NCI-H2196 (cell line): ENCODE data around the gene TSPAN5.

Experiments used
- DNase-seq: peaks from one replicate; lab custom pipeline; 2025; ENCODE audit not compliant: unreplicated experiment; lab: John Stamatoyannopoulos, UW

The TSPAN5 gene

DNA sequence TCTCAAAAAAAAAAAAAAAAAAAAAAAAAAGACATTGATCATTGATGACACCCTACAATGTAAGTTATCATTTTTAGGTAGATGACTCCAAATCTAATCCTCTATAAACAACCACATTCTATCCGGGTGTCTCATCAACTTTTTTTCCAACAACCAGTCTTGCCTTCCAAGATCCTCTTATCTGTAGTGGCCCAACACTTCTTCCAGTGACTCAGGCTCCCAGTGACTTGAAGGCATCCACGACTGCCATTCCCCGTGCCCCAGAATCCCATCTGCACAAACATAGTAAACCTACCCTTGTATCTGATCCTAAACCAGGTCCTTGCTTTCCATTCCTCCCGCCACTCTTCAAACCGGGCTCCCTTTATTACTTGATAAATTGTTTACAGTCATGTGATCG is 15.6 kb upstream of the TSPAN5 start:
- DNase-seq: no peak

DNA sequence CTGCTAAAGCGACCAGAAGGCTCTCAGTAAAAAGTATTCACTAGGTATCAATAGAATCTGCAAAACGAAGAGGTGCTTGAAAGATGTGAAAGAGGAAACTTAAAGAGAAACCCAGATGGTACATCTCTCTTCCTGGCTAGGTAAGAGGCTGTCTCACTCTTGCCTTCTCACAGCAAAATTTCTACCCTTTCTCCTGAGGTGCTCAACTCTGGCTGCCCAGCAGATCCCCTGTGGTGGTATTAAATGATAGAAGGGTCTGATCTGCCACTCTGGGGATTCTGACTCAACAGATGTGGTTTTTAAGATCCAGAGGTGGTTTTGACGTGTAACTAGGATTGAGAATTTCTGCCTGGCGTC is 14.9 kb upstream of the TSPAN5 start:
- DNase-seq: no peak

DNA sequence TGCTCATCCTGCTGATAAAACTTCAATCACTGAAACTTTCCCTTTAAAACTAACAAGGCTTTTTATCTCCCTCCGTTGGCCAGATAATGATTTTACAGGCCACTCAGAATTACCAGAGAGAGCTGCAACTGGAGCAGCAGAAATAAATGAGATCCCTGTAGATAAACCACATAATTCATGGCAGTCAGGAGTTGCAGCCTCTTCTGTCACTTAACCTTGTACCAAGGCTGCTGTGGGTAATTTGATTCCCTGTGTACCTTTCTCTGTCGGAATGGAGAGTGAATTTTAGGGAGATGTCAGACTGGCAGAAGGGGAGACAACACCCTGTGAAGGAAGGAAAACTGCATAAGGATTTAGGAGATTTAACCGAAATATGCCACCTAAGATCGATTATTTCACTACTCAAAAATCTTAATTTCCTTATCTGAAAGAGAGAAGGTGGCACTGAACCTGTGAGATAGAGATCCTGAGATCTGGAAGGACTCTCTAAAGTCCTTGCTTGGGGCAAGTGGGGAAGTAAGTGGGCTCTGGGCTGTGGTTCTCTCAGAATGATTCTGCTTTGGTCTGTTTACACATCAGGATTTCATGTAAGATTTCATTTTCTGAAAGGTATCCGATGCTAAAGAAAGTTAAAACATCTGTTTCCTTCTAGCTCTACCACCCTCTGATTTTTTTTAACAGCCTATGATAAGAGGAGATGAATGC is 14.3 kb upstream of the TSPAN5 start:
- DNase-seq: no peak

DNA sequence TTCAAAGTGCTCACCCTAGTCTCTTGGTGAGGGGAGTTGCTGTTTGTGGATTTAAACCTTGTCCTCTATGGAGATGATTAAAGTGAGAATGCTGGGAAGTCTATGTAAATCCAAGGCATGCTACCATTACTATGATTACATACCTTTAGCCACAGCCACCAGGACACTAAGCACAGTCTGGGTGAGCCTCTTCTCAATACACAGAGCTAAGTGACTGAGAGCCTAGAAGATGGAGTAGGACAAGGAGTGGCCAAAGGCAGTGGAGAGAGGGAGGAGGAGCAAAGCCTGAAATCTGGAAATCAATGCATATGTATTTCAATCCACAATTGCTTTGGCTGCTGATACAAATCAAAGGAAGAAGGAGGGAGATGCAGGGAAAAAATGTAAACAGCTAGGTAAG is 12.7 kb upstream of the TSPAN5 start:
- no peak for DNase-seq

DNA sequence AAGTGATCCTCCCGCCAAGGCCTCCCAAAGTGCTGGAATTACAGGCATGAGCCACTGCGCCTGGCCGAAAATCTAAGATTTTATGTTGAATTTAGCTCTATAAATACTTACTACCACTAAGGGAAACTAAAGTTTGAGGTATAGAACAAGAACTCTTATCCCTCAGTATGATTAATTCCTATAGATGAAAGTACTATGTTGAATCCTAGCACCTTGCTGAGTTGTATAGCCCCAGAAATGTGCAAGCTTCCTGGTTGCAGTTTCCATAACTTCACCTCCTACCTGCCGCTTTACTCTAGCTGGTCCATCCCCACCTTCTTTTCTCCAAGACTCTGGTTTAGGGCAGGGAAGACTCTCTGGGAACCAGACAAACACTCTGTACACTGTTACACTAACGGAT is 11.8 kb upstream of the TSPAN5 start:
- no peak for DNase-seq

DNA sequence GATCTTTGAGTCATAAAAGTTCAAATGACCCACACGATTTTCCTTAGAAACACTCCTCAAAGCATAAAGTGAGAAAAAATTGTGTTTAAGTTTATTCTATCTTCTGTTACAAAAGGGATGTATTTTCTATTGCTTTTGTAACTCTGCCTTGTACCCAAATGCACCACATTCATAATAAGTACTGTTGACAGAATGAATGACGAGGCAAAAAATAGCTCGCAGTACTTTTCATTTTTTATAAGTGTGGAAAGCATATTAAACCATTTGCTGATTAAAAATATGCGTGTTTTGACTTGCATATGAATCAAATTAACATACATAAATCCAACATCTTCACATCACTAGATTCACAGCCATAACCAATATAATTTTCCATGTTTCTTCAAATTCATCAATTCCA is 11.2 kb upstream of the TSPAN5 start:
- DNase-seq: no peak

DNA sequence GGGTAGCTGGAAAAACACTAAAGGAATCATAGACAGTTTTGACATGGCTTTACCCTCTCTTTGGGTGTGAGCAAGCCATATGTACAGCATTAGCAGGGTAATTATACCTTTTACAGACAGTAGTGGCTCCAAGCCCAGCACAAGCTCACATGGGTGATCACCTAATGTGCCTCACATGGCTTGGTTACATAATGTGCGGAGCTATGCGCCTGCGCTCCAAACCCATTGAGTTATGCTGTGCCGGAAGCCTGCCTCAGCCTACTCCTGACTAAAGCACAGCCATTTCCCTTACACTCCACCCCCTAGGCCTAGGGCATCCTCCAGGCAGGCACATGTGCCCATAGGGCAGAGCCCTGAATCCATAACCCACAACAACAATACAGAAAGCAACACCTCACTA is 6.5 kb upstream of the TSPAN5 start:
- DNase-seq: no peak

DNA sequence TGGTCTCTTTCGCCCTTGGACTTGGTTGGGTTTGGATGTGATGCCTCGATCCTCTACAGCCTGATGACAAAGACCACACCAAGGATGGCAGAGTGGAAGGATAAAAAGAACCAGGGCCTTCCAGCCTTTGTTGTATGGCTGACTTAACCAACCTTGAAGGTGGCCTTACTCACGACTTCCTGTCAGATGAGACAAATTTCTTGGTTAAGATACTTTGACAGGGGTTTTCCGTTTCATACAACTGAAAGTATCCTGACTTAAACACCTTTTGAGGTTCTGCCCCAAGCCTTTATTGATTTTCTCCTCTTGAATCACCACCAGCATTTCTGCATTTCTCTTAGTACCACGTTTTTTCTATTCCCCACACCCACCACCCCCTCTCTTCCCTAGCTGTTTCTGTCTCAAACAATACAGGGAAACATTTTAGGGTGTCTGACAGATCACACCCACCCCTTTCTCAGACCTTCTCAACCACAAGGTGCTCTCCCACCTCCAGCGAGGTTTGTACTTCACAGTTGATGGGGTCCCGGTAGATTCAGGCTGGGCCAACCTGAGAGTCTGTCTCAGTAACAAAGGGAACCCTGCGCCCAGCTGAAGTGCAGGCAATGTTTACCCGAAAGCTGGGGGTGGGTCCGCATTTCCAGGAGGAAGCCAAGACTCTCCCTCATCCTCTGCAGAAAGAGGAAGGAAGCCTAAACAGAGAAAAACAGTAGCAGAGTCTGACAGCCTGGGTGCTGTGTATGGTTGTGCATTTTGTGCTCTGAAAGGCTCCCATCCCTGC is 5.0 kb upstream of the TSPAN5 start:
- DNase-seq: no peak

DNA sequence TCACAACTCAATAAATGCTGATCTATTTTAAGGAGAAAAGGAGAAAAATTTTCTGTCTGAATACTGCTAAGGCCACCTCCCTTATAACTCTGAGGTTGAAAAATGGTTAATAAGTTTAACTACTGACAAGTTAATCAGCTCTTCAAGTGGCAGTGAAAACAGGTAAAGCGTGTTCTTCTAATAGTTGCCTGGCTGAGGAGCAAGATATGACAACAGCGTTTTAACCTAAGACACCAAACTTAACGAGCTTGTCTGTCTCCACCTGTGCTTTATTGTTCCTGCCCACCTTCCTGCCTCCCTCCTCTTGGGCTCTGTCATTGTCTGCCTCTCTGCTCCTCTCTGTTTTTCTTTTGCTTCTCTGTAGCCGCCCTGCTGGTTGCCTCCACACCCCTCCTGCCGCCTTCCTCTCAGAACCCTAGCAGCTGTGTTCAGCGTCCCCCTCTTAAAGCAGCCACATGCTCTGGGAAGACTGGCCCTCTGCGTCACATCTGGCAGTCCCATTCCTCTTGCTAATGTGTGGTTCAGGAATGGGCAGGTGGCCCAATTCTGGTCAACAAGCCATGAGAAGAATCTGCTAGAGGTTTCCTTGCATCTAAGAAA is 4.3 kb upstream of the TSPAN5 start:
- no peak for DNase-seq

DNA sequence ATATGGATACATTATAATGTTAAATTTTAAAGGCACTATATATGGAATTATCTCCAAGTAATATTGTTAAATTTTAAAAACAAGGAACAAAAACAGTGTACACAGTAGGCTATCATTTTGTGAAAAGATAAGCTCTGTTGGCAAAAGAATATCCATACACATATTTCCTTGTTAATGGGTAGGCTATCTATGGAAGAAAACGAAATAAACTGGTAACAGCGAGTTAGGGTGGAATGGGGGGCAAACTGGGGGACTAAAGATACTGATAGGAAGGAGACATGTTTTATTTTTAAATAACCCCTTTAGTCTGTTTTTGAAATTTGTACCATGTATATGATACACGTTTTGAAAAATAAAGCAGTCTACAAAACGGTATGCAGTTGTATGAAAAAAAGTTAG is 3.6 kb upstream of the TSPAN5 start:
- DNase-seq: no peak

DNA sequence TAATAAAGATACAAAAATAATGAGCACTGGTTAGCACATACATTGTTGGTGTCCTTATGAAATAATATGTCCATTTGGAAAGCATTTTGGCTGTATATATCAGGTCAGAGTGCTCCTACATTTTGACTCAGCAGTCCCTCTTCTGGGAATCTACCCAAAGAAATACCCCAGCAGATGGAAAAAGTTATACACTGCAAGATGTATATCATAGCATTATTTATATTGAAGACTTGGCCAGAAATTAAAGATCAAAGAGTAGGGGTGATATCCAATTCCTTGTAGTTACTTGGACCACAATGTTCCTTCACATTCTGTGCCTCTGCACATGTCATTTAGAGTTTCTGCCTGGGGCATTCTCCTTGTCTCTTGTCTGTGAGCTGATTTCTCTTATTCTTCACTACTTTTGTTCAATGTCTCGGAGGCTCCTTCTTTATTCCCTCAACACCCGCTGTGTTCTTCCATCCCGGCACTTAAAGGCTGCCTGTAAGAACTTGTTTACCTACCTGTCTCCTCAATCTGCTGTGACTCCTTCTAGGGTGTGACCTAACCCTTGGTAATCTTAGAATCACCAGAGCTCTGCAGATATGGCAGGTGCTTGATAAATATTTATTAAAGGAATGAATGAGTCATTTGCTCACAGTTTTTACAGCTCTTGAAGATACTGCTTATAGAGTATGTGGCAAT is 3.1 kb upstream of the TSPAN5 start:
- no peak for DNase-seq

DNA sequence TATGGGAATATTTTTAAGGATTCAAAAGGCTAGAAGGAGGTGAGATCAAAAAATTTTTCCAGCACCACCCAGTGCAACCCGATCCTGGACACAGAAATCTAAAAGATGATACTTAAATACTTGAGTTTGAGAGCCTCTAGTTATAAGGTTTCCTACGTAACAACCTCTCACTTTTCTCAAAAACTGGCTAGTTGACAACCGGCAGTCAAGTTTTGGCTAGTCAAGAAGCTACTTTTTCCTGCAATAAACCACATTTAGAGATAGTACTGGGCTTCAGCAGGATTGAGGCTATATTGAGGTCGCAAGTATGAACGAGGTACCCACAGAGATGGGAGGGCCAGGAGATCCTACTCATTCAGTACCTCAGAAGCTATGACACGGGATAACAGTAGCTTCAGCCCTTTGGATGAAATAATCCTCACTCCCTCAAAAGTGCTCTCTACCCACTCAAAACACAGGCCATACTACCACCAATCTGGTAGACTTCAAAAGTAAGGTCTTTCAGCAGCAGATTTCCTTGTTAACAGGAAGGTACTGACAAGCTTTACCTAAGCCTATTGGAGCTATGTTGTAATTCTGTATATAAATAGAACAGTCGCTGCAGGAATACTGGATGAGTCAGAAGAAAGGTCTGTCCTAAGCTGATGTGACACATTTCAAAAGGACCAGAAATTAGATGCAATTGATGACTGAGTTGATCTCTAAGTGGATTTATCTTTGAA is 1.5 kb upstream of the TSPAN5 start:
- no peak for DNase-seq

DNA sequence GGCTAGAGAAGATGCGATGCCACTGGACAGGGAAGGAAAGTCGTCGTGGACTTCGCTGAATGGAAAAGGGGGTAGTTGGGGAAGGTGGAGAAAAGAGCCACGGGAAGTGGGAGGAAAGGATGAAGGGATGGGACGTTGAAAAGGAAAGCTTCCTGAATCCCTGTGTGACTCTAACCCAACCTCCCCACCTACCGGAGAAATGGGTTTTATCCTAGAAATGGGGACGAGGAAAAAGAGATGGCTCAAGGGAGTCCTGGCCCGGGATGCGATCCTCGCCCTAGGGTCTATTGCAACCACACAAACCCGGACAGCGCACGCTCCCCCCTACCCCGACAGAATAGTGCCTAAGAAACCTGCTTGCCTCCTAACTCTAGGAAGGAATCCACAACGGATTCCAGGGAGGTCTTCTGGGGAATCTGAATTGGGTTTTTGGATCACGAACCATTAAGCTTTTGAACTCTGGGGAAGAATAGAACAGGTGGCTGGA is 738 bp upstream of the TSPAN5 start:
- no peak for DNase-seq

DNA sequence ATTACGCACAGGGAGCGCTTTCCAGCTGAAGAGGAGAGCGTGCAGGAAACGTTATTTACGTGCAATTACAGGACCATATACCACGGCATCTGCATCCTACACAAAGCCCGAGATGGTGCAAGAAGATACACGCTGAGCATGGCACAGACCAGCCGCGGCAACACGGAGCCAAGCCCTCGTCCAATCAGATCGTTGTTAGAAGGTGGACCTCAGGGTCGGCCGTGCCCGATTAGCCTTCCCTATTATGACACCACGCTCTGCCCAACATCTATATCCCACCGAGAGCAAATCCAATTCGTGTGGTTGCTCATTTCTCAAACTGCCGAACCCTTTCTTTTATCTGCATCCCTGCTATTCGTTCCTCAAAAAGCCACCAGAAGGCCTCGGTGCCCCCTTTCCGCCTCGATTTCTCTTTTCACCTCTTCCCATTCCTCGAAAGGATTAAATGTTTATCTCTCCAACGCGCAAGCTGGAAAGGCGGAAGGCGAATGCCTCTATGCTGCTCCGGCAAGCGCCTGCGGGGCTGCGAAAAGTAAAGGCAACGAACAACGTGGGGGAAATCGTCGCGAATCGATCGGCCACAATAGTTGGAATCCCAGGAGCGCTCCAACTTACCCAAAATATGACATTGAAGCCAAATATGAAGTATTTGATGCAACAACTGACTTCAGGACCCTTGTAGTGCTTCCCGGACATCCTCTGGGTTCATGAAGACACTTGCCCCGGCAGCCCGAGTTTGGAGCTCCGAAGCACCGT is 702 bp downstream of the TSPAN5 start:
- no peak for DNase-seq

DNA sequence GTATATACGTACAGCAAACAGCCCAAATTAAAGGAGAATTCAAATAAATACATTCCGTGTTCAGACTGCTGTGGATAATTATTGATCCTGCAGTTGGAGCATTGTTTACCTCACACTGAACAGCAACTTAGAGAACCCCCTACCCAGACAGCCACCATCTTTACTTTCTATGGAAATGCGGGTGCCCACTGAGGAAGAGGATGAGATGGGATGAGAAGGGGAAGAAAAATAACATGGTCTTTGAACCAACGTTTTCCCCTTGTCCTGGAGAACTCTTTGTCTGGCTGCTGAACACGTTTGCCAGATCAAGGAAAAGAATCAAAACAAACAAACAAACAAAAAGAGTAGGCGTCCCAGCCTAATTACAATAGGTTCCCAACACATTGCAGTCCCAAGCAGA is 1.5 kb downstream of the TSPAN5 start:
- DNase-seq: no peak

DNA sequence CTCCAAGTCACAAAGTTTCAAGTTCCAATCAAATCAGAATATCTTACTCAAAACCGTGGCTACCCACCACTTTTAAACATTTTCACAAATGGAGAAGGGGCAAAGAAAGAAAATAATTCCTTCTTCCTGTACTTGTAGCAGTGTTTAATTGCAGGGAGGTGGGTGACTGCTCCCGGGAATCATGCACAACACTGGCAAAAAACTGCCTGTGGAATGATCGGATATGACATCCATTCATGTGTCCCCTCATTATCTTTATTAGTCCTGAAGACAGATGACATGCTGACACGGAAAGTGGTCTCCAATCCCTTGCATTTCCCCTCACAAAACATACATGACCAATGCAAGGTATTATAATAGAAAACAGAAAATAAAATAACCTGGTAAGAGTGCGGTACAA is 2.0 kb downstream of the TSPAN5 start:
- DNase-seq: no peak

DNA sequence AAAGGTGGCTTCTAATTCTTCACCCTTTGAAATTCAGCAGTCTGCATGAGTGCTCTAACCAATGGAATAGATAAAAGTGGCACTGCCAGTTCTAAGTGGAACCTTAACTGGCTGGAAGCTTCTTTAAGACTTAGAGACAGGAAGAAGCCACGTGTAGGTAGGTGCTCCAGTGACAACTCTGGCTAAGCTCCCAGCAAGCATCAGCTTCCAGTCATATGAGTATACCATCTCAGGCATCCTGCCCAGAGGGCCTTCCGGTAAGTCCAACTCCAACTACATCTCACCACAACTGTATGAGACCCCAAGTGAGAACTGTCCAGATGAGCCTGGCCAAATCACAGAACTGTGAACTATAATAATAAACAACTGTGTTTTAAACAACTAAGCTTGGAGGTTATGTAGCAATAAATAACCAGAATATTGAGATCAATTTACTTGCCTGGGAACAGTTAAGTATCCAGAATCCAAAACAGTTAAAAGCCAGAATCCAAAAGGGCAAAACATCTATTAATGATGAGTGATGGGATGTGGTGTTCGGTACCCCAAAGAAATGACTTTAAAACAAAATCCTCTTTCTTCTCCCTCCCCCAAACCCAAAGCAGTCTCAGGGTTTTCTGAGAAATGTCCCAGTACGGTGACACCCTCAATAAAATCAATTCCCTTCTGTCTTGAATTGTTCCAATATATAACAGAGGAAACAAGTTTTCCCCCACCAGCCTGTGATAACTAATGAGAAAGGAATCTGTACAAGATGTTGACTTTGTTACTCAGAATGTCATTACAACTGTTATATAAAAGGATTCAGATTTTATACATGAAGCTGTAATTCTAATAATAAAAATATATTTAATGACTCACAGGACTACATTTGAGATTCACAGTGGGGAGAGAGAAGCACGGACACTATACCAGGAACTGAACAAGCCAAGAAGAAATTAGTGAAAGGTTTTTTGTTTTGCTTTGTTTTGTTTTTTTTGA is 4.2 kb downstream of the TSPAN5 start:
- no peak for DNase-seq

DNA sequence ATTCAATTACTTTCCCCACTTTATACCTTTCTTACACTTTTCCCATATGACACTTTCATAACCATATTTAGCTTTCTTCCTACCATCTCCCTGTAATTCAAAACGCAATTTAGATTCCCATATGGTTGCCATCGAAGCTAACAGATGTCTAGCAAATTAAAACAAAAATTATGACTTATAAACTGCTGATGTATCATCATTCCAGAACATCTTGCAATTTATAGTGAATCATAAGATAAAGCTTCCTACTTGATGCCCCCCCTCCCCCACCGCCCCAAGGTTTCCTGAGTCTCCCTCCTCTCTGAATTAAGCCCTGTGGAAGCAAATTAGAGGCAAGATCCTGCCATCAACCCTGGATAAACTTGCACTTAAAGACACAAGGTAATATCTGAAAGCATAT is 5.4 kb downstream of the TSPAN5 start:
- no peak for DNase-seq

DNA sequence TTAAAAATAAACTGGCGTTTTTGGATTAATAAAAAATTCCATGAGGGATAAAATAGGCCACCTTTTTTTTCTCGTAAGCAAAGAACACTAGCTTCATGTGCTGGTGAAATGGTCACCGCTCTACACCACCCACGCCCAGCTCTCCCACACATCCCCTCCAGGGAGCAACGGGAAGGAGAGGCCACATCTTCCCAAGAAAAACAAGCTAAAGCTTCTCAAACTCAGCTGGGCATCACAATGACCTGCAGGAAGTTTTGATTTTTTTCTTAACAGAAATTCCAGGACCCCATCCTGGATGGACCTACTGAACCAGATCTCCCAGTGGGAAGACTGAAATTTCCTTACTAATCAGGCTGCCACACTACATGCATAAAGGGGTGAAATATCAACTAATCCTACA is 9.8 kb downstream of the TSPAN5 start:
- no peak for DNase-seq
